Natural killer cell (primary cell): Measurements from ENCODE around the gene TTC12. TPM values are rescaled to one million over a fixed set of nuclear protein-coding genes. Genes with fewer than 3 reads are reported as not detected.

Experiments
- ATAC-seq, 3 donors: fragments of 150-1000 bp in 2 of 3; fragments of 200-7000 bp in 1 of 3; cut with Tn5 transposase; 1 replicate in 1 of 3; 2 replicates in 2 of 3; pipeline ENCODE4 v1.10.0; 2021; ENCODE audit warnings: mild to moderate bottlenecking in 2 of 3, moderate library complexity in 2 of 3
- DNase-seq, 2 donors: peaks; one replicate each; pipeline versions ENCODE4 v3.0.0 to v3.0.0-alpha.2; 2013 to 2021; ENCODE audit warnings: mixed read lengths in 1 of 2
- H3K27ac ChIP-seq: one replicate; pipeline ENCODE4 v1.5.1; 2013; ENCODE audit warnings: mild to moderate bottlenecking, low read length
- H3K27me3 ChIP-seq: one replicate; pipeline ENCODE4 v1.6.1; 2013; ENCODE audit warnings: low read length; ENCODE audit not compliant: control insufficient read depth, insufficient read depth
- H3K36me3 ChIP-seq: one replicate; pipeline ENCODE4 v1.6.1; 2013; ENCODE audit warnings: low read length; ENCODE audit not compliant: control insufficient read depth, insufficient read depth
- H3K4me1 ChIP-seq: one replicate; pipeline ENCODE4 v1.6.1; 2013; ENCODE audit warnings: low read length; ENCODE audit not compliant: control insufficient read depth, insufficient read depth
- H3K4me3 ChIP-seq: one replicate; pipeline ENCODE4 v1.5.1; 2013; ENCODE audit warnings: low read length
- H3K9me3 ChIP-seq: one replicate; pipeline ENCODE4 v1.6.1; 2013; ENCODE audit warnings: low read length; ENCODE audit not compliant: control insufficient read depth, insufficient read depth
- H3K27ac Mint-ChIP-seq, 2 donors: one replicate each; pipeline ENCODE4 v1.8.0; 2022; ENCODE audit warnings: mild to moderate bottlenecking in 2 of 2, mixed read lengths in 2 of 2, moderate library complexity in 1 of 2
- H3K27me3 Mint-ChIP-seq, 2 donors: one replicate each; pipeline ENCODE4 v1.8.0; 2022; ENCODE audit warnings: low read depth in 2 of 2, mixed read lengths in 2 of 2
- H3K36me3 Mint-ChIP-seq: one replicate; pipeline ENCODE4 v1.8.0; 2022; ENCODE audit warnings: mixed read lengths
- H3K4me1 Mint-ChIP-seq, 2 donors: one replicate each; pipeline ENCODE4 v1.8.0; 2022; ENCODE audit warnings: mixed read lengths in 2 of 2
- H3K4me3 Mint-ChIP-seq: one replicate; pipeline ENCODE4 v1.8.0; 2022; ENCODE audit warnings: mild to moderate bottlenecking, moderate library complexity, mixed read lengths
- H3K9me3 Mint-ChIP-seq, 2 donors: one replicate each; pipeline ENCODE4 v1.8.0; 2022; ENCODE audit warnings: mixed read lengths in 2 of 2
- CTCF ChIP-seq: fragments of 200-600 bp; IDR thresholded peaks from one replicate; pipeline ENCODE4 v1.8.0; 2022; ENCODE audit warnings: antibody characterized with exemption
- WGBS: methylation state at CpG from one replicate; pipeline ENCODE4 v1.1.7; 2013; ENCODE audit warnings: missing lambda C conversion rate; ENCODE audit not compliant: insufficient coverage; 5-methylcytosine and 5-hydroxymethylcytosine counted together
- intact Hi-C: fragments of 100-400 bp; cut with micrococcal nuclease; formaldehyde crosslinking; loops from one replicate; pipeline ENCODE4 v1.14.2; 2022
- total RNA-seq, 4 donors: library from RNA; stranded (reverse); fragments of 120-200 nt in 1 of 4; gene quantifications; one replicate each; pipeline versions ENCODE4 v1.2.3 to v1.2.4, GENCODE V29; 2013 to 2022

Gene TTC12
- total RNA-seq, 3 donors from 2014 or later (not counting 1 experiment from before 2014, with no cell fraction given): 20.8 to 25.4 (median 24.1) TPM

GRCh38 chr11:113322158-113322557 is 7.8 kb downstream of the TTC12 start:
- Mint-ChIP-seq H3K4me3 (no peak overlapping the region), H3K27ac (no peak overlapping the region)

GRCh38 chr11:113324250-113324649 is 9.9 kb downstream of the TTC12 start:
- Mint-ChIP-seq H3K27ac (no peak overlapping the region), H3K9me3 (no peaks in the 10 kb centered on the region), H3K27me3 (no peaks in the 10 kb centered on the region), H3K4me3 (no peak overlapping the region), H3K36me3 (peaks cover 30% of the 10 kb centered on the region), H3K4me1 (no peaks in the 10 kb centered on the region)
- Histone ChIP-seq H3K27me3 (no peaks in the 10 kb centered on the region), H3K27ac (no peak overlapping the region), H3K4me3 (no peak overlapping the region), H3K9me3 (no peaks in the 10 kb centered on the region), H3K36me3 (peaks cover 39% of the 10 kb centered on the region), H3K4me1 (no peaks in the 10 kb centered on the region)
- no peak for TF ChIP-seq CTCF
- intact Hi-C loops: no loop called here
- no peak for ATAC-seq
- no peak for DNase-seq
- WGBS: 92% methylated on average over 5 of the region's 5 CpGs

More at GRCh38 chr11:113322158-113322557, 7.8 kb downstream of the TTC12 start:
- Mint-ChIP-seq H3K36me3 (peaks cover 21% of the 10 kb centered on the region), H3K27me3 (no peaks in the 10 kb centered on the region), H3K9me3 (no peaks in the 10 kb centered on the region), H3K4me1 (peaks cover 0 to 5% of the 10 kb centered on the region in 2 donors)
- intact Hi-C loops: no loop called here
- peaks cover 29% of the 10 kb centered on the region for H3K36me3 ChIP-seq
- DNase-seq: no peak
- 90% methylated on average over 4 of the region's 4 CpGs for WGBS
- H3K9me3 ChIP-seq: no peaks in the 10 kb centered on the region
- no peaks in the 10 kb centered on the region for H3K4me1 ChIP-seq
- H3K4me3 ChIP-seq: no peak overlapping the region
- ATAC-seq: no peak
- no peak overlapping the region for H3K27ac ChIP-seq
- H3K27me3 ChIP-seq: no peaks in the 10 kb centered on the region
- TF ChIP-seq CTCF: no peak

- Mint-ChIP-seq H3K4me3 (no peak overlapping the region), H3K27ac (no peak overlapping the region)
- no peak for TF ChIP-seq CTCF
These were observed 15.3 kb downstream of the TTC12 start for GRCh38 chr11:113329725-113330124.

GRCh38 chr11:113331441-113331840 is 17.1 kb downstream of the TTC12 start:
- Histone ChIP-seq H3K27me3 (no peaks in the 10 kb centered on the region), H3K9me3 (no peaks in the 10 kb centered on the region), H3K36me3 (peaks cover 56% of the 10 kb centered on the region), H3K4me1 (no peaks in the 10 kb centered on the region), H3K4me3 (no peak overlapping the region), H3K27ac (no peak overlapping the region)
- intact Hi-C loops: no loop called here
- Mint-ChIP-seq H3K4me3 (no peak overlapping the region), H3K36me3 (peaks cover 28% of the 10 kb centered on the region), H3K27ac (no peak overlapping the region), H3K4me1 (no peaks in the 10 kb centered on the region), H3K9me3 (no peaks in the 10 kb centered on the region), H3K27me3 (no peaks in the 10 kb centered on the region)
- 99% methylated on average over 5 of the region's 5 CpGs for WGBS
- no peak for DNase-seq
- no peak for ATAC-seq
- no peak for TF ChIP-seq CTCF

More at GRCh38 chr11:113329725-113330124, 15.3 kb downstream of the TTC12 start:
- no peak overlapping the region for H3K4me3 ChIP-seq
- no peaks in the 10 kb centered on the region for H3K9me3 ChIP-seq
- H3K27me3 Mint-ChIP-seq: no peaks in the 10 kb centered on the region
- peaks cover 36% of the 10 kb centered on the region for H3K36me3 Mint-ChIP-seq
- ATAC-seq: no peak
- no peaks in the 10 kb centered on the region for H3K9me3 Mint-ChIP-seq
- no peaks in the 10 kb centered on the region for H3K4me1 ChIP-seq
- H3K4me1 Mint-ChIP-seq: no peaks in the 10 kb centered on the region
- 98% methylated on average over 2 of the region's 2 CpGs for whole genome bisulfite sequencing
- H3K27me3 ChIP-seq: no peaks in the 10 kb centered on the region
- no peak for DNase-seq
- intact Hi-C loops: no loop called here
- peaks cover 58% of the 10 kb centered on the region for H3K36me3 ChIP-seq
- H3K27ac ChIP-seq: no peak overlapping the region
